Smooth muscle cell (in vitro differentiated cells): ENCODE results near the gene RANBP1. TPM values are rescaled to one million over a fixed set of nuclear protein-coding genes. Genes with fewer than 3 reads are reported as not detected.

Experiments used
- DNase-seq: peaks from one replicate; lab custom pipeline; 2025; ENCODE audit not compliant: unreplicated experiment; lab: John Stamatoyannopoulos, UW
- H2AFZ ChIP-seq: fragments of 200-600 bp; sonication (generic); 2 replicates; pipeline ENCODE4 v1.6.0; 2016; ENCODE audit warnings: antibody characterized with exemption, low read depth, mild to moderate bottlenecking
- H3F3A ChIP-seq: fragments of 200-600 bp; sonication (generic); 2 replicates; pipeline ENCODE4 v1.6.0; 2017; ENCODE audit warnings: antibody characterized with exemption, low read depth
- H3K27ac ChIP-seq: fragments of 200-600 bp; sonication (generic); 2 replicates; pipeline ENCODE4 v1.5.1; 2016; ENCODE audit warnings: low read depth, mild to moderate bottlenecking
- H3K27me3 ChIP-seq: fragments of 200-600 bp; sonication (generic); 2 replicates; pipeline ENCODE4 v1.6.1; 2016; ENCODE audit warnings: low read depth, mild to moderate bottlenecking
- H3K36me3 ChIP-seq: fragments of 200-600 bp; sonication (generic); 2 replicates; pipeline ENCODE4 v1.5.1; 2016; ENCODE audit warnings: low read depth
- H3K4me1 ChIP-seq: fragments of 200-600 bp; sonication (generic); 2 replicates; pipeline ENCODE4 v1.5.1; 2016; ENCODE audit warnings: low read depth
- H3K4me2 ChIP-seq: fragments of 200-600 bp; sonication (generic); 2 replicates; pipeline ENCODE4 v1.6.0; 2016; ENCODE audit warnings: mild to moderate bottlenecking
- H3K4me3 ChIP-seq: fragments of 200-600 bp; sonication (generic); 2 replicates; pipeline ENCODE4 v1.5.1; 2016; ENCODE audit warnings: mild to moderate bottlenecking
- H3K79me2 ChIP-seq: fragments of 200-600 bp; sonication (generic); 2 replicates; pipeline ENCODE4 v1.6.0; 2016; ENCODE audit warnings: low read depth, mild to moderate bottlenecking
- H3K9ac ChIP-seq: fragments of 200-600 bp; sonication (generic); 2 replicates; pipeline ENCODE4 v1.6.0; 2016; ENCODE audit warnings: low read depth
- H3K9me3 ChIP-seq: fragments of 200-600 bp; sonication (generic); replicated peaks from 2 replicates; pipeline ENCODE4 v1.5.1; 2016; ENCODE audit warnings: low read depth
- H4K20me1 ChIP-seq: fragments of 200-600 bp; sonication (generic); 2 replicates; pipeline ENCODE4 v1.6.0; 2016; ENCODE audit warnings: low read depth
- CTCF ChIP-seq: fragments of 200-600 bp; sonication (generic); IDR thresholded peaks from 2 replicates; pipeline ENCODE4 v1.5.1; 2017; ENCODE audit warnings: borderline replicate concordance, mild to moderate bottlenecking, antibody characterized with exemption; ENCODE audit not compliant: insufficient read depth, poor library complexity, severe bottlenecking
- WGBS: methylation state at CpG from one replicate; pipeline ENCODE4 v1.1.7; 2016; ENCODE audit warnings: low lambda C conversion rate; 5-methylcytosine and 5-hydroxymethylcytosine counted together
- polyA plus RNA-seq: library from polyadenylated mRNA; unstranded; fragments of >200 nt; fragmentation: Nextera tagmentation; extraction: Ambion mirVana; gene quantifications from 2 replicates; pipeline ENCODE4 v1.2.1, GENCODE V29; 2016
- total RNA-seq: library from RNA; depleted of rRNA; stranded (reverse); fragments of >200 nt; gene quantifications from 2 replicates; pipeline ENCODE4 v1.2.3, GENCODE V29; 2014

Gene RANBP1
- total and polyA plus RNA-seq, 2 experiments from 2014 or later = 235 to 331 TPM

GRCh38 chr22:20154602-20155187 lies 38.8 kb downstream of the RANBP1 start:
- Histone ChIP-seq H3K27ac (no peak overlapping the region), H3K36me3 (no peaks in the 10 kb centered on the region), H3K27me3 (no peaks in the 10 kb centered on the region), H4K20me1 (no peaks in the 10 kb centered on the region), H3F3A (no peaks in the 10 kb centered on the region), H3K79me2 (no peaks in the 10 kb centered on the region), H3K4me3 (no peak overlapping the region), H2AFZ (no peak overlapping the region), H3K4me2 (no peak overlapping the region), H3K9me3 (no peaks in the 10 kb centered on the region), H3K9ac (no peak overlapping the region), H3K4me1 (no peaks in the 10 kb centered on the region)
- TF ChIP-seq CTCF = no peak
- DNase-seq = no peak
- 90% methylated on average over 8 of the region's 14 CpGs for WGBS

- Histone ChIP-seq H3K9me3 (no peaks in the 10 kb centered on the region), H4K20me1 (no peaks in the 10 kb centered on the region), H3K27ac (no peak overlapping the region), H3K4me2 (no peak overlapping the region), H3K27me3 (no peaks in the 10 kb centered on the region), H3K4me3 (no peak overlapping the region), H3K4me1 (no peaks in the 10 kb centered on the region), H3K9ac (no peak overlapping the region), H2AFZ (no peak overlapping the region), H3K79me2 (no peaks in the 10 kb centered on the region), H3F3A (no peaks in the 10 kb centered on the region), H3K36me3 (no peaks in the 10 kb centered on the region)
- 94% methylated on average over 18 of the region's 30 CpGs for WGBS
- DNase-seq = no peak
- TF ChIP-seq CTCF = no peak
Observed at GRCh38 chr22:20155330-20156041, 39.6 kb downstream of the RANBP1 start.

- Histone ChIP-seq H3K27ac (no peak overlapping the region), H3K36me3 (no peaks in the 10 kb centered on the region), H3K4me1 (no peaks in the 10 kb centered on the region), H3K27me3 (no peaks in the 10 kb centered on the region), H3K9ac (no peak overlapping the region), H3F3A (no peaks in the 10 kb centered on the region), H4K20me1 (no peaks in the 10 kb centered on the region), H3K4me3 (no peak overlapping the region), H3K4me2 (no peak overlapping the region), H3K79me2 (no peaks in the 10 kb centered on the region), H2AFZ (no peak overlapping the region), H3K9me3 (no peaks in the 10 kb centered on the region)
- 85% methylated on average over 7 of the region's 7 CpGs for WGBS
- no peak for TF ChIP-seq CTCF
- no peak for DNase-seq
Observed at GRCh38 chr22:20156042-20156389, 40.1 kb downstream of the RANBP1 start.
